Stimulated activated CD8-positive, alpha-beta memory T cell treated with anti-CD3 and anti-CD28 coated beads, Interleukin-7, amount 100 ng/mL, for 24 hours (primary cell): ENCODE data around the gene FLNB.

Experiments
- DNase-seq: peaks from one replicate; pipeline ENCODE4 v3.0.0-alpha.2; 2020; ENCODE audit warnings: low read depth

FLNB gene

GRCh38 chr3:58109752-58110151 is 101.5 kb downstream of the FLNB start:
- DNase-seq, result no peak

GRCh38 chr3:58111513-58112184 is 103.4 kb downstream of the FLNB start:
- no peak for DNase-seq

GRCh38 chr3:58112185-58112535 is 103.9 kb downstream of the FLNB start:
- no peak for DNase-seq

DNA sequence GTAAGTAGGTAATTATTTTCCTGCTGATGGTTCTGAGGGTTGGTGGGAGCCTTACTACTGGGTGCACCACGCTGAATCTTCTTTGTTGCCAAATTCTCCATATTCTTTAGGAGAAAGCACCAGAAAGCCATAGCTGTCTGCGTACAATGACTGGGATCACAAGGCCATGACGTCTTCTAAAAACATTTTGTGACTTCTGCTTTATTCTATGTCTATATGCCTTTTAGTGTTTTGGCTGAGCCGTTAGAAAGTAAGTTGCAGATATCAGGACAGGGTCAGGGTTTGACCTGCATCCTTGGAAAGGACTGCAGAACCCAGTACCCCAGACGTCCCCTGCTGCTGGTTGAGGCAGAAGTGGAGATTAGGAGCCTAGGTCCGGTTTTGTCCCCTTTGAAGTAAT is 107.0 kb downstream of the FLNB start:
- no peak for DNase-seq

GRCh38 chr3:58116161-58116955 is 108.1 kb downstream of the FLNB start:
- no peak for DNase-seq

DNA sequence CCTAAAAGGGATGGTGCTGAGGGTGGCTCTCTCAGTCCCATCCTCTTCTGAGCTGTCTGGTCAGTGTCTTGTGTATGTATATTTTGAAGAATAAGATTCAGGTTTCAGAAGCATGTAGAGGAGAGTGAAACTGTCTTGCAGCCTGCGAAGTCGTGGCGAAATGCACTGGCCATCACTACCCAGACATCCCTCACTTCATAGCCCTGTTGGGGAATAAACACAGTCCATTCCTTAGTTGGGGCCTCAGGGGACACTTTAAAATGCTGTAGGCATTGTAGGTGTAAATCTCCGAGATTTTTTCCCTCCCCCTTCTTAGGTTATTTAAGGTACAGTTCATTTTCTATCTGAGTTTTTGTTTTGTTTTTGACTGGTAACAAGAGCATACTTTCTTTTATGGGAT is 108.8 kb downstream of the FLNB start:
- no peak for DNase-seq

- no peak for DNase-seq
These were observed 109.4 kb downstream of the FLNB start for GRCh38 chr3:58117561-58118181.

GRCh38 chr3:58119186-58119585 is 111.0 kb downstream of the FLNB start:
- DNase-seq, result no peak

DNA sequence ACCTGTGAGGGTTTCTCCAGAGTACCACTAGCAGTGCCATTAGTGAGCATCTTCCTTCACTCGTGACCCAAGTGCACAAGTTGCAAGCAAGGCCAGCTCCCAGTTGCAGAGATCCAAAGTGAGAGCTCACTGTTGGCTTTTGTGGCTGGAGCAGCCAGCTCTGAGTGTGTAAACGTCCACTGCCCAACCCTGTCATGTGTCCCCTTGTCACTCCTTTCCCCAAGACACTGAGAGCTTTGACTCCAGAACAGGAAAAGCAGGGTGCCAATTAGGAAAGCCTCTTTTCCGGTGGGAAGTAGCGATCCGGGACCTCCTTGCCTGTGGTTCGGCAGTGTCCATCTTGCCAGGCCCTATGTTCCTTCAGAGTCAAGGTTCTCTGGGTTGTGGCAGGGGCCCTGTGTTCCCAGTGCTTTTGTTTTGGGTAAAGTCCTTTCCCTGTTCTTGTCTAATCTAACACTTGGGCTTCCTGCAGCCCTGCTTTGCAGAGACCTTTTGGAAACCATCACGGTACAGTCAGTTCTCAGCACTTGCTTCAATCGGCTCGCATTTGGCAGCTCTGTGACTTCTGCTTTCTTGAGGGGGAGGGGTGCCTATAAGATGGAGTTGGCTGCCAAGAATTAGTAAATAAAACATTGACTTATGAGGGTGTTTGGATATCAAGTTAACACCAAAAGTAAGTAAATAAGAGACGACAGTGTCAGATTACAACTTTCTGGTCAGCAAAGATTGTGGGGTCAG is 112.0 kb downstream of the FLNB start:
- no peak for DNase-seq

GRCh38 chr3:58121183-58121582 is 113.0 kb downstream of the FLNB start:
- DNase-seq, result no peak

DNA sequence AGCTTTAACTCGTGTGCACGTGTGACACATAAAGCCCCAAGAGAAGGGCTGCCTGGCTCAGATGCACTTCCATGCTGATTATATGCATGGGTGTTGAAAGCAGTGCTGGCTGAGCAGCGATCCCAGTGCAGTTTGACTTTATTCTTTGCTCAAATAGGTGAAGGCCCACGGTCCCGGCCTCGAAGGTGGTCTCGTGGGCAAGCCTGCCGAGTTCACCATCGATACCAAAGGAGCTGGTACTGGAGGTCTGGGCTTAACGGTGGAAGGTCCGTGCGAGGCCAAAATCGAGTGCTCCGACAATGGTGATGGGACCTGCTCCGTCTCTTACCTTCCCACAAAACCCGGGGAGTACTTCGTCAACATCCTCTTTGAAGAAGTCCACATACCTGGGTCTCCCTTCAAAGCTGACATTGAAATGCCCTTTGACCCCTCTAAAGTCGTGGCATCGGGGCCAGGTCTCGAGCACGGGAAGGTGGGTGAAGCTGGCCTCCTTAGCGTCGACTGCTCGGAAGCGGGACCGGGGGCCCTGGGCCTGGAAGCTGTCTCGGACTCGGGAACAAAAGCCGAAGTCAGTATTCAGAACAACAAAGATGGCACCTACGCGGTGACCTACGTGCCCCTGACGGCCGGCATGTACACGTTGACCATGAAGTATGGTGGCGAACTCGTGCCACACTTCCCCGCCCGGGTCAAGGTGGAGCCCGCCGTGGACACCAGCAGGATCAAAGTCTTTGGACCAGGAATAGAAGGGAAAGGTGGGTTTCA is 114.9 kb downstream of the FLNB start:
- DNase-seq, result no peak

GRCh38 chr3:58124387-58124786 is 116.2 kb downstream of the FLNB start:
- DNase-seq, result no peak

DNA sequence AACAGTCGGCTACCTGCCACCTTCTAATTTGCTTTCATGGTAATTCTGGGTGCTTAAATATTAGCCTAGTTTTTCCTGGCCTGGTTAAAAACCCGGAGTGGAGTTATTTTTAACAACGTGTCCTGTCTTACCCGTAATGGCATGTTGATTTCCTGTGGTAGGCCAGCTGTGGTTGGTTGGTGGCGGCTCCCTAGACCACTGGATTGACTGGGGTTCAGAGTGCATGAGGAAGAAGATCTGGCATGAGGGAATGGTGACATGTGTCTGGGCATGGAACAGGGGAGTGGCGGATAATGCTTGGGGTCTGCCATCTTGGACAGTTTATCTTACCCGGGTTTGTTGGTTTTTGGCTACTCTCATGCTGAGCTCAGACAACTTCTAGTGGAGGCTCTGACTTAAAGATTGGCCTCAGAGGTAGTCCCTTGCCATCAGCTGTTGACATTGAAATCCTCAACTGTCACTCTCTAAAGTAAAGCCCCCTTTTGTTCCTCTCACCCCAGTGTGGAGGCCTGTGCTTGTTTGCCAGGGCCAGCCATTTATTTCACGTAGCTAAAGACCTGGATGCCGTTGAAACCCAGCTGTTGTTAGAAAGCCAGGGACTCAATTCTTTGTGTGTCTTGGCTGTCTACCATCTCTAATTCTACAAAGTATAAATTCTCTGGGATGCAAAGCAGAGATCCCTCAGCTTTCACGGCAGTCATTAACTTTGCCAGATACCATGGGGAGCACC is 121.0 kb downstream of the FLNB start:
- no peak for DNase-seq

DNA sequence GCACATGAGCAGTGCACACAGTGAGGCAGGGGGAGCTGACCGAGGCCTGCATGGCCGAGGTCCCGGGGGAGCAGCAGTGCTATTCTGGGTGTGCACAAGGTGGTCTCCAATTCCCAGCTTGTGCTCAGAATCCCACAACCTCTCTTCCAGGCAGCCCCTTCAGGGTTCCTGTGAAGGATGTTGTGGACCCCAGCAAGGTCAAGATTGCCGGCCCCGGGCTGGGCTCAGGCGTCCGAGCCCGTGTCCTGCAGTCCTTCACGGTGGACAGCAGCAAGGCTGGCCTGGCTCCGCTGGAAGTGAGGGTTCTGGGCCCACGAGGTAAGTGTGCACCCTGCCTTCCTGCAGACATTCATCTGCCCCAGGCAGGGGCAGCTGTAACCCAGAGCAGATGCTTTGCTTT is 122.4 kb downstream of the FLNB start:
- DNase-seq, result no peak

DNA sequence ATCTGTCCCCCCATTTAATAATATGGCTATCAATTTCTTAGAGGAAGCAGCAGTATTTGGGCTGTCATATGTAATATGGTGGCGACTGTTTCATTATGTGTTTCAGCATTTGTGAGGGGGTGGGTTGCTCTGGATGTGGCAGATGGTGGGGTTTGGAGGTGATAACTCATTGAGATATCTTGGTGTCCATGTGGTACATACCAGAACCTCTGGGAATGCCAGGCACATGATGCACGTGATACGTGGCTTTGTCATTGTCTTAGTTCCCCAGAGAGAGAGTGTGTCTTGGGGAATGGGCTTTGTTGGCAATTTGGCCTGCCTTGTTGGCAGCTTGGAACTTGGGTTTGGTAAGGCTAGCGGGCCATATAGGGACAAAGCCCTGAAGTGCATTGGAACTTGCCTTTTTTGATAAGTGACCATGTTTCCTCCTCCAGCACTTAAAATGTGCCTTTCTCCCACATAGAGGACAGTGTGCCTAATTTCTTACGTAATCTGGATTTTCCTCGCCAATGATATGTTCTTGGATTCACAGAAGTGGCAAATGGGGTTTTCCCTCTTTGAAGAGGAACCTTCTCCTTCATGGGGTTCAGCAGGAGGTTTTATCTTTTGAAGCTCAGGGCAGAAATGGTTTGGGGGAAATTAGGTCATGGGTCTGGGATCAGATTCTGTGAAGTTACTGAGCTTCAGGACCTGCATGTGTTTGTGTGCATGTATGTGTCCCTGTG is 123.0 kb downstream of the FLNB start:
- DNase-seq, result no peak

GRCh38 chr3:58132850-58133249 is 124.6 kb downstream of the FLNB start:
- DNase-seq, result no peak

DNA sequence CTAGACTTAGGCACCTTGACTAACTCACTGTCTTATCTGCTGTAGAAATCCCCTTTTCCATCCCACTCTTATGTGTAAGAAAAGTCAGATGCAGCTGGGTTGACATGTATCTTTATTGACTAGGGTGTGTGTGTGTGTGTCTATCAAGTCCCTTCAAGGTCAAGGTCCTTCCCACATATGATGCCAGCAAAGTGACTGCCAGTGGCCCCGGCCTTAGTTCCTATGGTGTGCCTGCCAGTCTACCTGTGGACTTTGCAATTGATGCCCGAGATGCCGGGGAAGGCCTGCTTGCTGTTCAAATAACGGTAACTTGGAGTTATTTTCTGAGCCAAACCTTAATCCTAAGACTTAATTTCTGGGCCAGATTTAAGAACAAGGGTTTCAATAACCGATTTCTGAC is 126.2 kb downstream of the FLNB start:
- DNase-seq, result no peak

GRCh38 chr3:58135712-58136543 is 127.7 kb downstream of the FLNB start:
- no peak for DNase-seq

DNA sequence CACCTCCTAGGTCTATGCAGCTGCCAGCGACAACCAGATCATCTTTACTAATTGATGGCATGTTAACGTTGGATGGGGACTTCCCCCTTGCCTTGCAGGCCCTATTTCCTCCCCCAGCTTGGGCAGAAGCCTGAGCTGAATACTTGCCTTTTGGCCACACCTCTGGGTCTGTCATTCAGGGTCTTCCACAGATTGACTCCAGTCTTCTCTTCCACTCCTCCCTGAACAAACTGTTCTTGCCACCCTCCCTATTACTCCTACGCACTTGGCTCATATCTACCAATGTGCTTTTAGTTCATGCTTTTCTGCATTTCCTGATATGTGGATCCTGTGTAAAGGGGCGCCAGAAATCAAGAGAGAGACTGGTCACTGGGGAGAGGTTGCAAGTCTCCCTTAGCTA is 129.1 kb downstream of the FLNB start:
- no peak for DNase-seq
